ENCODE measurements around the gene NBEA.
A peak's percentile ranks its signal among the peaks of the same experiment; 100 is the strongest.

NBEA gene

GRCh38 chr13:35162420-35162819 lies 220.3 kb downstream of the NBEA start:
- Histone ChIP-seq H3K9me3 (ENCODE audit: control extremely low read depth in 1 of 5, control insufficient read depth in 4 of 5, insufficient read depth in 2 of 5, low read depth in 1 of 5, low read length in 4 of 5) (no peaks in the 10 kb centered on the region), H3K27ac (ENCODE audit: insufficient read depth in 1 of 2, low read depth in 1 of 2, low read length in 2 of 2, poor library complexity in 1 of 2, severe bottlenecking in 2 of 2) (peak overlapping the region; percentile 42 to 69), H3K36me3 (ENCODE audit: control insufficient read depth in 4 of 4, insufficient read depth in 4 of 4, low read length in 3 of 4) (peaks cover 0 to 5% (median 0%) of the 10 kb centered on the region in 4 experiments), H3K27me3 (replicated peaks in 2 of 5; ENCODE audit: control insufficient read depth in 4 of 5, insufficient read depth in 5 of 5, low read length in 4 of 5) (no peaks in the 10 kb centered on the region), H3K4me1 (ENCODE audit: control extremely low read depth in 1 of 4, control insufficient read depth in 4 of 4, insufficient read depth in 4 of 4, low read length in 3 of 4) (peaks cover 0 to 6% (median 2%) of the 10 kb centered on the region in 4 experiments), H3K4me3 (ENCODE audit: control insufficient read depth in 1 of 7, extremely low read depth in 1 of 7, insufficient read depth in 4 of 7, low read depth in 2 of 7, low read length in 6 of 7) (peak overlapping the region in 3 of 7 experiments; percentile 19 to 68 (median 35))
- ChIA-PET POLR2A (no interaction called here), CTCF (no interaction called here)
- peak in 1 of 3 donors; percentile 2 for DNase-seq
- no CpG with 5 or more reads among the region's 2 CpGs for WGBS (ENCODE audit: insufficient coverage)

- Histone ChIP-seq H3K27ac (ENCODE audit: insufficient read depth in 1 of 2, low read depth in 1 of 2, low read length in 2 of 2, poor library complexity in 1 of 2, severe bottlenecking in 2 of 2) (no peak overlapping the region), H3K9me3 (ENCODE audit: control extremely low read depth in 1 of 5, control insufficient read depth in 4 of 5, insufficient read depth in 2 of 5, low read depth in 1 of 5, low read length in 4 of 5) (no peaks in the 10 kb centered on the region), H3K4me3 (ENCODE audit: control insufficient read depth in 1 of 7, extremely low read depth in 1 of 7, insufficient read depth in 4 of 7, low read depth in 2 of 7, low read length in 6 of 7) (no peak overlapping the region), H3K36me3 (ENCODE audit: control insufficient read depth in 4 of 4, insufficient read depth in 4 of 4, low read length in 3 of 4) (peaks cover 0 to 5% (median 0%) of the 10 kb centered on the region in 4 experiments), H3K4me1 (ENCODE audit: control extremely low read depth in 1 of 4, control insufficient read depth in 4 of 4, insufficient read depth in 4 of 4, low read length in 3 of 4) (peaks cover 0 to 6% (median 2%) of the 10 kb centered on the region in 4 experiments), H3K27me3 (replicated peaks in 2 of 5; ENCODE audit: control insufficient read depth in 4 of 5, insufficient read depth in 5 of 5, low read length in 4 of 5) (no peaks in the 10 kb centered on the region)
- DNase-seq: no peak
- ChIA-PET POLR2A (no interaction called here), CTCF (interaction anchor here (2.0 kb wide), 1 partner anchor 19 kb away, joined by 4 read pairs; no protein-coding TSS in a partner anchor)
- WGBS (ENCODE audit: insufficient coverage): no CpG with 5 or more reads among the region's 1 CpG
These were observed 221.6 kb downstream of the NBEA start for GRCh38 chr13:35163674-35164073.

- Histone ChIP-seq H3K27ac (ENCODE audit: insufficient read depth in 1 of 2, low read depth in 1 of 2, low read length in 2 of 2, poor library complexity in 1 of 2, severe bottlenecking in 2 of 2) (no peak overlapping the region), H3K4me3 (ENCODE audit: control insufficient read depth in 1 of 7, extremely low read depth in 1 of 7, insufficient read depth in 4 of 7, low read depth in 2 of 7, low read length in 6 of 7) (no peak overlapping the region), H3K36me3 (ENCODE audit: control insufficient read depth in 4 of 4, insufficient read depth in 4 of 4, low read length in 3 of 4) (peaks cover 0 to 4% (median 0%) of the 10 kb centered on the region in 4 experiments), H3K27me3 (replicated peaks in 2 of 5; ENCODE audit: control insufficient read depth in 4 of 5, insufficient read depth in 5 of 5, low read length in 4 of 5) (no peaks in the 10 kb centered on the region), H3K4me1 (ENCODE audit: control extremely low read depth in 1 of 4, control insufficient read depth in 4 of 4, insufficient read depth in 4 of 4, low read length in 3 of 4) (peaks cover 0 to 6% (median 2%) of the 10 kb centered on the region in 4 experiments), H3K9me3 (ENCODE audit: control extremely low read depth in 1 of 5, control insufficient read depth in 4 of 5, insufficient read depth in 2 of 5, low read depth in 1 of 5, low read length in 4 of 5) (no peaks in the 10 kb centered on the region)
- peak; percentile 42 to 55 (median 55) for DNase-seq
- POLR2A ChIA-PET: interaction anchor here (0.6 kb wide), 1 partner anchor 1215 kb away, joined by 3 read pairs; no protein-coding TSS in a partner anchor
- CTCF ChIA-PET: interaction anchor here (0.9 to 2.0 kb wide), 7 partner anchors 9 to 1388 kb away, joined by 3 to 6 read pairs (median 3); no protein-coding TSS in a partner anchor
These were observed 222.4 kb downstream of the NBEA start for GRCh38 chr13:35164324-35164932.

- Histone ChIP-seq H3K4me1 (ENCODE audit: control extremely low read depth in 1 of 4, control insufficient read depth in 4 of 4, insufficient read depth in 4 of 4, low read length in 3 of 4) (peaks cover 0 to 6% (median 2%) of the 10 kb centered on the region in 4 experiments), H3K4me3 (ENCODE audit: control insufficient read depth in 1 of 7, extremely low read depth in 1 of 7, insufficient read depth in 4 of 7, low read depth in 2 of 7, low read length in 6 of 7) (no peak overlapping the region), H3K9me3 (ENCODE audit: control extremely low read depth in 1 of 5, control insufficient read depth in 4 of 5, insufficient read depth in 2 of 5, low read depth in 1 of 5, low read length in 4 of 5) (no peaks in the 10 kb centered on the region), H3K27me3 (replicated peaks in 2 of 5; ENCODE audit: control insufficient read depth in 4 of 5, insufficient read depth in 5 of 5, low read length in 4 of 5) (no peaks in the 10 kb centered on the region), H3K36me3 (ENCODE audit: control insufficient read depth in 4 of 4, insufficient read depth in 4 of 4, low read length in 3 of 4) (no peaks in the 10 kb centered on the region), H3K27ac (ENCODE audit: insufficient read depth in 1 of 2, low read depth in 1 of 2, low read length in 2 of 2, poor library complexity in 1 of 2, severe bottlenecking in 2 of 2) (no peak overlapping the region)
- CTCF ChIA-PET: interaction anchor here (1.0 to 2.0 kb wide), 6 partner anchors 8 to 1366 kb away, joined by 3 to 6 read pairs (median 4); no protein-coding TSS in a partner anchor
- no peak for DNase-seq
- POLR2A ChIA-PET: no interaction called here
These were observed 223.1 kb downstream of the NBEA start for GRCh38 chr13:35165205-35165604.

- H3K9me3 ChIP-seq (ENCODE audit: control extremely low read depth in 1 of 5, control insufficient read depth in 4 of 5, insufficient read depth in 2 of 5, low read depth in 1 of 5, low read length in 4 of 5): no peaks in the 10 kb centered on the region
- peaks cover 0 to 9% (median under 1%) of the 10 kb centered on the region in 4 experiments for H3K36me3 ChIP-seq (ENCODE audit: control insufficient read depth in 4 of 4, insufficient read depth in 4 of 4, low read length in 3 of 4)
- no peaks in the 10 kb centered on the region for H3K4me1 ChIP-seq (ENCODE audit: control extremely low read depth in 1 of 4, control insufficient read depth in 4 of 4, insufficient read depth in 4 of 4, low read length in 3 of 4)
- no CpG with 5 or more reads among the region's 2 CpGs for WGBS (ENCODE audit: insufficient coverage)
- ChIA-PET CTCF (interaction anchor here (0.6 to 1.1 kb wide), 5 partner anchors 8 to 1393 kb away, joined by 3 to 4 read pairs (median 3); no protein-coding TSS in a partner anchor), POLR2A (no interaction called here)
- H3K4me3 ChIP-seq (ENCODE audit: control insufficient read depth in 1 of 7, extremely low read depth in 1 of 7, insufficient read depth in 4 of 7, low read depth in 2 of 7, low read length in 6 of 7): no peak overlapping the region
- no peak overlapping the region for H3K27ac ChIP-seq (ENCODE audit: insufficient read depth in 1 of 2, low read depth in 1 of 2, low read length in 2 of 2, poor library complexity in 1 of 2, severe bottlenecking in 2 of 2)
- DNase-seq: no peak
- no peaks in the 10 kb centered on the region for H3K27me3 ChIP-seq (replicated peaks in 2 of 5; ENCODE audit: control insufficient read depth in 4 of 5, insufficient read depth in 5 of 5, low read length in 4 of 5)
These were observed 237.4 kb downstream of the NBEA start for GRCh38 chr13:35179494-35179893.

- H3K4me3 ChIP-seq (ENCODE audit: control insufficient read depth in 1 of 7, extremely low read depth in 1 of 7, insufficient read depth in 4 of 7, low read depth in 2 of 7, low read length in 6 of 7): no peak overlapping the region
- no peaks in the 10 kb centered on the region for H3K4me1 ChIP-seq (ENCODE audit: control extremely low read depth in 1 of 4, control insufficient read depth in 4 of 4, insufficient read depth in 4 of 4, low read length in 3 of 4)
- no peak for DNase-seq
- H3K9me3 ChIP-seq (ENCODE audit: control extremely low read depth in 1 of 5, control insufficient read depth in 4 of 5, insufficient read depth in 2 of 5, low read depth in 1 of 5, low read length in 4 of 5): no peaks in the 10 kb centered on the region
- peaks cover 0 to 9% (median under 1%) of the 10 kb centered on the region in 4 experiments for H3K36me3 ChIP-seq (ENCODE audit: control insufficient read depth in 4 of 4, insufficient read depth in 4 of 4, low read length in 3 of 4)
- H3K27me3 ChIP-seq (replicated peaks in 2 of 5; ENCODE audit: control insufficient read depth in 4 of 5, insufficient read depth in 5 of 5, low read length in 4 of 5): no peaks in the 10 kb centered on the region
- no CpG with 5 or more reads among the region's 3 CpGs for WGBS (ENCODE audit: insufficient coverage)
- ChIA-PET CTCF (interaction anchor here (1.0 kb wide), 1 partner anchor 9 kb away, joined by 4 read pairs; no protein-coding TSS in a partner anchor), POLR2A (no interaction called here)
- H3K27ac ChIP-seq (ENCODE audit: insufficient read depth in 1 of 2, low read depth in 1 of 2, low read length in 2 of 2, poor library complexity in 1 of 2, severe bottlenecking in 2 of 2): no peak overlapping the region
These were observed 238.0 kb downstream of the NBEA start for GRCh38 chr13:35179920-35180663.

- Histone ChIP-seq H3K27ac (ENCODE audit: insufficient read depth in 1 of 2, low read depth in 1 of 2, low read length in 2 of 2, poor library complexity in 1 of 2, severe bottlenecking in 2 of 2) (no peak overlapping the region), H3K36me3 (ENCODE audit: control insufficient read depth in 4 of 4, insufficient read depth in 4 of 4, low read length in 3 of 4) (peaks cover 0 to 6% (median 0%) of the 10 kb centered on the region in 4 experiments), H3K27me3 (replicated peaks in 2 of 5; ENCODE audit: control insufficient read depth in 4 of 5, insufficient read depth in 5 of 5, low read length in 4 of 5) (no peaks in the 10 kb centered on the region), H3K4me3 (ENCODE audit: control insufficient read depth in 1 of 7, extremely low read depth in 1 of 7, insufficient read depth in 4 of 7, low read depth in 2 of 7, low read length in 6 of 7) (no peak overlapping the region), H3K4me1 (ENCODE audit: control extremely low read depth in 1 of 4, control insufficient read depth in 4 of 4, insufficient read depth in 4 of 4, low read length in 3 of 4) (no peaks in the 10 kb centered on the region), H3K9me3 (ENCODE audit: control extremely low read depth in 1 of 5, control insufficient read depth in 4 of 5, insufficient read depth in 2 of 5, low read depth in 1 of 5, low read length in 4 of 5) (peaks cover 0 to 9% (median 0%) of the 10 kb centered on the region in 5 experiments)
- WGBS (ENCODE audit: insufficient coverage): 100% methylated on average over 1 of the region's 2 CpGs
- ChIA-PET POLR2A (no interaction called here), CTCF (no interaction called here)
- DNase-seq: no peak
These were observed 248.2 kb downstream of the NBEA start for GRCh38 chr13:35190241-35190640.

Measured in common myeloid progenitor, CD34-positive (primary cell).